LNCaP clone FGC (cell line): ENCODE measurements around the gene C2orf80.
"Not testable (repeated sequence)": the region's sequence is repeated elsewhere in the genome, so short reads cannot be mapped to it uniquely, and the experiment has no call there.

Source experiments
- DNase-seq: peaks from one replicate; pipeline ENCODE4 v3.0.0-alpha.2; 2011; ENCODE audit warnings: low read depth
- H3K4me3 ChIP-seq: 2 replicates; pipeline ENCODE4 v1.5.1; 2011; ENCODE audit warnings: mild to moderate bottlenecking, low read depth, low read length, control low read depth
- TF ChIP-seq, protein P1 (sequence below): IDR thresholded peaks from 2 replicates; pipeline ENCODE4 v1.5.1; 2012; ENCODE audit warnings: mild to moderate bottlenecking; ENCODE audit not compliant: control insufficient read depth, insufficient read depth; ENCODE audit errors: extremely low read depth

C2orf80 gene

DNA sequence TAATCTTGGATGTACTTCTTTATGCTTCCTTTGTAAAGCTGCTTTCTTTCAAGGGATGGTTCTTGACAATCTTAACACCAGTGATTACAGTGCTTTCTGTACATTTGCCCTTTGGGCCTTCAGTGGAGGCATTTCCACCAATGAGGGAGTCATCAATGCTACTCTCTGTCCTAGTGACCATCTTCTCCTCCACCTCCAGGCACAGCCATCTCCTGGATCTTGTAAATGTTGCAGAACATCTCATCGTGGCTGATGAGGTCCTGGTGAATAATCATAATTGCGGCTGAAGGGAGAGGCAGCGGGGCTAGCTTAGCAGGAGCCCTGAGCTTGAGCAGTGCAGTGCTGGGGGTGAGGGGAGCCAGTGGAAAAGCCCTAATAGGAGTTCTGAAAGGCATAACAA, 32.5 kb upstream of the C2orf80 start:
- TF ChIP-seq, protein P1, sequence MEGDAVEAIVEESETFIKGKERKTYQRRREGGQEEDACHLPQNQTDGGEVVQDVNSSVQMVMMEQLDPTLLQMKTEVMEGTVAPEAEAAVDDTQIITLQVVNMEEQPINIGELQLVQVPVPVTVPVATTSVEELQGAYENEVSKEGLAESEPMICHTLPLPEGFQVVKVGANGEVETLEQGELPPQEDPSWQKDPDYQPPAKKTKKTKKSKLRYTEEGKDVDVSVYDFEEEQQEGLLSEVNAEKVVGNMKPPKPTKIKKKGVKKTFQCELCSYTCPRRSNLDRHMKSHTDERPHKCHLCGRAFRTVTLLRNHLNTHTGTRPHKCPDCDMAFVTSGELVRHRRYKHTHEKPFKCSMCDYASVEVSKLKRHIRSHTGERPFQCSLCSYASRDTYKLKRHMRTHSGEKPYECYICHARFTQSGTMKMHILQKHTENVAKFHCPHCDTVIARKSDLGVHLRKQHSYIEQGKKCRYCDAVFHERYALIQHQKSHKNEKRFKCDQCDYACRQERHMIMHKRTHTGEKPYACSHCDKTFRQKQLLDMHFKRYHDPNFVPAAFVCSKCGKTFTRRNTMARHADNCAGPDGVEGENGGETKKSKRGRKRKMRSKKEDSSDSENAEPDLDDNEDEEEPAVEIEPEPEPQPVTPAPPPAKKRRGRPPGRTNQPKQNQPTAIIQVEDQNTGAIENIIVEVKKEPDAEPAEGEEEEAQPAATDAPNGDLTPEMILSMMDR = no peak
- no peak overlapping the region for H3K4me3 ChIP-seq
- no peak for DNase-seq

DNA sequence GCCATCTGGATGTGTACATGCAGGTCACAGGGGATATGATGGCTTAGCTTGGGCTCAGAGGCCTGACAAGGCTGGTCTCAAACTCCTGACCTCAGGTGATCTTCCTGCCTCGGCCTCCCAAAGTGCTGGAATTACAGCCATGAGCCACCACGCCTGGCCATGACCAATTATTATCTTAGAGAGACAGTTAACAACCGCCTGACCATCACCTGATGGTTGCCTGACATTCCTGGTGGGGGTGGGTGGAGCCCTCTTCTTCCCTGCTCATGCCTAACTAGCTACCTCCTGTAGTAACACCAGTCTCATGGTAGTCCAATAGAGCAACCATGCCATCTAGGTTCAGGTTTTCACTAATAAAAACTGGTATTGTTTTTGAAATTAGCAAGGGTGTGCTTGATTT, 32.0 kb upstream of the C2orf80 start:
- DNase-seq, H3K4me3 ChIP-seq: not testable (repeated sequence)

DNA sequence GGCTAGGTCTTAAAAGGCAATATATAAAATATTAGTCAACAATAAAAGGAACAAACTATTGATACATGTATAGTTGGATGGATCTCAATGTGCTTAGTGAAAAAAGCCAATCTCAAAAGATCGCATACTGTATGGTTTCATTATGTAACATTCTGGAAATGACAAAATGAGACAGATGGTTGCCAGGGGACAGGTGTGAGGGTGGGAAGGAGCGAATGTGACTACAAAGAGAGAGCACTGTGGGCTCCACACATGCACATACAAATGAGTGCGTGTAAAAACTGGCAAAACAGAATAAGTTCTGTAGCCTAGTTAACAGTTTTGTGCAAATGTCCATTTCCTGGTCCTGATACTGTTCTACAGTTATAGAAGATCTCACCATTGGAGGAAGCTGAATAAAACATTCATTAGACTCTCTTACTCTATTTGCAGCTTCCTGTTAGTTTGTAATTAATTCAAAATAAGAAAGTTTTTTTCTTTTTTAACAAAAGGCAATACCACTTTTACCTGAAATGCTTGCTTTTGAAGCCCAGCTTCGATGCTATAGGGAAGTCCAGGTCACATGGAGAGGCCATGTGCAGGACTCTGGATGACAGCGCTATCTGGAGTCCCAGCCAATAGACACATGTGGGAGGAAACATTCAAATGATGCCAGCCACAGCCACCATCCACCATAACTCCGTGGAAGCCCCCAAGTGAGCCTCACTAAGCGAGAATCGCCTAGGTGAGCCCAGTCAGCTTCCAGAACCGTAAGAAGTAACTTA, 21.0 kb upstream of the C2orf80 start:
- DNase-seq = no peak
- TF ChIP-seq, protein P1 = no peak
- H3K4me3 ChIP-seq = no peak overlapping the region

DNA sequence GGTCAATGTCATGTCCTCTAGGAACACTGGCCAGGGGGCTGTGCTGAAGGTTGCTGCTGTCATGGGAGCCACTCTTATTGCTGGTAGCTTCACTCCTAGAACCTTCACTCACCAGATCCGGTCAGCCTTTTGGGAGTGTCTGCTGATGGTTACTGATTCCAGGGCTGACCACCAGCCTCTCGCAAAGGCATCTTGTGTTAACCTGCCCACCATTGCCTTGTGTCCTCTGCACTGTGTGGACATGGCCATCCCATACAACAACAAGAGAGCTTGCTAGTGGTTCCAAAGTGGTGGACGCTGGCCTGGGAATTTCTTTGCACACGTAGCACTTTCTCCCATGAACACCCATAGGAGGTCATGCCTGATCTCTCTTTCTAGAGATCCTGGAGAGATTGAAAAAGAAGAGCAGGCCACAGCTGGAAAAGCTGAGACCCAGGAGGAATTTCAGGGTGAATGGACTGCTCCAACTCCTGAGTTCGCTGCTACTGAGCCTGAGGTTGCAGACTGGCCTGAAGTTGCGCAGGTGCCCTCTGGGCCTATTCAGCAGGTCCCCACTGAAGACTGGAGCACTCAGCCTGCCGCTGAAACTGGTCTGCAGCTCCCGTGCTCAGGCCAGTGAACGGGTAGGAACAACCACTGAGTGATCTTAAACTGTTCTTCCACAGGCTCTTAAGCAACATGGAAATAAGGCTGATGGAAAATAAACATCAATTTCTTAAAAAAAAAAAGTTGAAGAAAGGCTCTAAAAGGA, 18.7 kb upstream of the C2orf80 start:
- TF ChIP-seq, protein P1 = no peak
- DNase-seq = no peak
- H3K4me3 ChIP-seq = no peak overlapping the region

DNA sequence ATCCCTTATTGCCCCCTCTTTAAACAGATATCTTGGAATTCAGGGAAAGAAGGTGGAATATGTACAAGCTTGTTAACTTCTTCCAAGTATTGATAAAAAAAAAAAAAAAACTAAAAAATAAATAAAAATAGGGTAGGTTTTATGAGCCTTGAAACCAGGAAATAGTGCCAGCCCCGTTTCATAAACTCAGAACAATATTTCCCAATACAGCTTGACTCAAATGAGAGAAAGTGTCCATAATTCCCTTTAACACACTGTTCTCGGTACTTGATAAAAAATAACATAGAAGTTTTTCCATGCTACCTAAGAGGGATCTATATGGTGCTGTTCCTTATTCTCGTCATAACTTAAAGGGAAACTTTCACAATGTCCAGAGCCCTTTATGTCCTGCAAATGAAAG, 17.9 kb upstream of the C2orf80 start:
- TF ChIP-seq, protein P1 = no peak
- DNase-seq = no peak
- H3K4me3 ChIP-seq = no peak overlapping the region

DNA sequence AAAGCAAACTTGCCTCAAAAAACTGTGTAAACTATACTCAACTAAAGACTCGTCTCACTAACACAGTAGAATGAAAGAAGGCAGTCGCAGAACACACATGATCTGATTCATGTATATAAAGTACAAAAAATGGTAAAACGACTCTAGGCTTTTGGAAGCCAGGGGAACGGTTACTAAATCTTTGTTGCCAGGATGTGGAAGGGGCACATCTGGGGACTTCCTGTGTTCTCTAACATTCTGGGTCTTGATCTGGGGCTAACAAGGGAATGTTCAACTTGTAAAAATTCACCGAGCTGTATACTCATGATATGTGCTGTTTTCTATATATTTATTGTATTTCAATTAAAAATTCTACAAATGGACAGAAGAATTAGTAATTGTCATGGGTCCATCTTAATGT, 14.3 kb upstream of the C2orf80 start:
- H3K4me3 ChIP-seq = no peak overlapping the region
- DNase-seq = no peak
- TF ChIP-seq, protein P1 = no peak

DNA sequence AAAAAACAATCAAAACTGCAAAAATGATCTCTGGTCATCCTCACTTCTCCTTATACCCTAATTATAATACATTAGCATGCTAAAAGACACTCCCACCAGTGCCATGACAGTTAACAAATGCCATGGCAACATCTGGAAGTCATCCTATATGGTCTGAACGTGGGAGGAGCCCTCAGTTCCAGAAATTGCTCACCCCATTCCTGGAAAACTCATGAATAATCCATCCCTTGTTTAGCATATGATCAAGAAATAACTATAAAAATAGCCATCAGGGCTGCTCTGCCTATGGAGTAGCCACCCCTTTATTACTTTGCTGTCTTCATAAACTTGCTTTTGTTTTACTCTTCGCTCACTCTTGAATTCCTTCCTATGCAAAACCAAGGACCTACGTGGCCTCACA, 5.7 kb upstream of the C2orf80 start:
- TF ChIP-seq, protein P1 = no peak
- H3K4me3 ChIP-seq = no peak overlapping the region
- no peak for DNase-seq
